Nephron (organoid): Measurements from ENCODE around the gene LRRC8C.
"Not testable (repeated sequence)": the region's sequence is repeated elsewhere in the genome, so short reads cannot be mapped to it uniquely, and the experiment has no call there.

Source experiments
- H3K27ac Mint-ChIP-seq, 3 experiments: 2 replicates each; pipeline ENCODE4 v1.8.0; 2020; ENCODE audit warnings: mixed read lengths in 3 of 3, mild to moderate bottlenecking in 2 of 3, moderate library complexity in 1 of 3
- H3K27me3 Mint-ChIP-seq: 2 replicates; pipeline ENCODE4 v1.8.0; 2021; ENCODE audit warnings: low read depth, mild to moderate bottlenecking, moderate library complexity, mixed read lengths
- H3K36me3 Mint-ChIP-seq: 2 replicates; pipeline ENCODE4 v1.8.0; 2020; ENCODE audit warnings: low read depth, mixed read lengths
- H3K4me1 Mint-ChIP-seq: 2 replicates; pipeline ENCODE4 v1.8.0; 2020; ENCODE audit warnings: mixed read lengths
- H3K4me3 Mint-ChIP-seq, 3 experiments: 2 replicates each; pipeline ENCODE4 v1.8.0; 2020; ENCODE audit warnings: mild to moderate bottlenecking in 3 of 3, mixed read lengths in 3 of 3, moderate library complexity in 2 of 3
- H3K9me3 Mint-ChIP-seq: 2 replicates; pipeline ENCODE4 v1.8.0; 2020; ENCODE audit warnings: mixed read lengths
- CTCF ChIP-seq, 3 experiments: fragments of 200-600 bp; sonication (generic); IDR thresholded peaks; one replicate each; pipeline ENCODE4 v1.5.0; 2021; ENCODE audit warnings: antibody characterized with exemption in 3 of 3; ENCODE audit not compliant: unreplicated experiment in 3 of 3

LRRC8C gene

GRCh38 chr1:89627596-89627962 lies 5.3 kb upstream of the LRRC8C start:
- Mint-ChIP-seq H3K9me3 (no peaks in the 10 kb centered on the region), H3K36me3 (no peaks in the 10 kb centered on the region), H3K27ac (no peak overlapping the region), H3K27me3 (peaks cover 25% of the 10 kb centered on the region), H3K4me3 (no peak overlapping the region), H3K4me1 (no peaks in the 10 kb centered on the region)
- TF ChIP-seq CTCF (IDR thresholded peaks at IDR 0.05; ENCODE audit: unreplicated experiment in 3 of 3), result no peak

- Mint-ChIP-seq H3K4me1 (no peaks in the 10 kb centered on the region), H3K27me3 (peaks cover 32% of the 10 kb centered on the region), H3K4me3 (no peak overlapping the region), H3K36me3 (no peaks in the 10 kb centered on the region), H3K27ac (no peak overlapping the region), H3K9me3 (no peaks in the 10 kb centered on the region)
- TF ChIP-seq CTCF (IDR thresholded peaks at IDR 0.05; ENCODE audit: unreplicated experiment in 3 of 3), result no peak
These were observed 3.8 kb upstream of the LRRC8C start for GRCh38 chr1:89629146-89629545.

GRCh38 chr1:89629600-89629999 lies 3.3 kb upstream of the LRRC8C start:
- not testable (repeated sequence) for H3K9me3 Mint-ChIP-seq, H3K36me3 Mint-ChIP-seq, H3K4me1 Mint-ChIP-seq, H3K27ac Mint-ChIP-seq
- Mint-ChIP-seq H3K27me3 (peaks cover 37% of the 10 kb centered on the region), H3K4me3 (peak overlapping the region in 2 of 3 experiments; percentile 26 to 44)

- Mint-ChIP-seq H3K9me3 (no peaks in the 10 kb centered on the region), H3K36me3 (no peaks in the 10 kb centered on the region), H3K4me1 (no peaks in the 10 kb centered on the region), H3K27me3 (peaks cover 39% of the 10 kb centered on the region), H3K4me3 (peak overlapping the region in 2 of 3 experiments; percentile 21 to 55), H3K27ac (no peak overlapping the region)
- no peak for TF ChIP-seq CTCF (IDR thresholded peaks at IDR 0.05; ENCODE audit: unreplicated experiment in 3 of 3)
These were observed 2.9 kb upstream of the LRRC8C start for GRCh38 chr1:89630048-89630447.

- no peaks in the 10 kb centered on the region for H3K36me3 Mint-ChIP-seq
- no peaks in the 10 kb centered on the region for H3K9me3 Mint-ChIP-seq
- H3K27ac Mint-ChIP-seq, result peak overlapping the region in 2 of 3 experiments; percentile 51 to 69
- peak overlapping the region; percentile 90 to 92 (median 91) for H3K4me3 Mint-ChIP-seq
- H3K27me3 Mint-ChIP-seq, result peaks cover 52% of the 10 kb centered on the region
- H3K4me1 Mint-ChIP-seq, result no peaks in the 10 kb centered on the region
- no peak for TF ChIP-seq CTCF (IDR thresholded peaks at IDR 0.05; ENCODE audit: unreplicated experiment in 3 of 3)
These were observed 884 bp upstream of the LRRC8C start for GRCh38 chr1:89631816-89632656.

DNA sequence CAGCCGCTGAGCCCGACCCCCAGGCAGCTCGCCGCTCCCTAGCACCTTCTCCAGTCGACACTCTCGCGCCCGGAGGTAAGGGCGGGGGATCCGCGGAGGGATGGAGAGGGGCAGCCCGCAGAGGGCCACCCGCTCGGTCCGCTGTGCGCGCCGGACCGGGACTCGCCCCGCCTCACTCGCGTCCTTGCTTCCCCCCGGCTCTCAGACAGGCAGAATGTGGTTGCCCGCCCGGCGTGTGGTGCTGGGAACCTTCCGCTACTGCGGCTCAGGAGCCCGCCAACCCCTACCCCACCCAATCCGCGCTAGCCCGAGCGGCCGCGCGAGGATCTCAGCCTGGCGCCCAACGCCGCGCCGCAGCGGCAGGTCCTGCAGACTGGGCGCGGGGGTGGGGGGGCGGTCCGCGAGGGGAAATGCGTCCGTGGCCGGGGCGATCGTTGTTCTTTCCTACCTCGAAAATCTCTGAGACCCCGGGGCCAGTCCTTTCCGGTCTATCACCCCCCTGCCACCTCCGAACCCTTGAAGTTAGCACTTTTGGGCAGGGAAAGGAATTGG lies 404 bp downstream of the LRRC8C start:
- TF ChIP-seq CTCF (IDR thresholded peaks at IDR 0.05; ENCODE audit: unreplicated experiment in 3 of 3), result no peak
- H3K4me1 Mint-ChIP-seq, result no peaks in the 10 kb centered on the region
- H3K36me3 Mint-ChIP-seq, result no peaks in the 10 kb centered on the region
- peaks cover 52% of the 10 kb centered on the region for H3K27me3 Mint-ChIP-seq
- H3K27ac Mint-ChIP-seq, result no peak overlapping the region
- no peaks in the 10 kb centered on the region for H3K9me3 Mint-ChIP-seq
- H3K4me3 Mint-ChIP-seq, result peak overlapping the region; percentile 84 to 89 (median 88)
